ENCODE results near the gene KLHL29. TPM values are rescaled to one million over a fixed set of nuclear protein-coding genes. Genes with fewer than 3 reads are reported as not detected.

Gene KLHL29
- total and polyA plus RNA-seq, 4 donors = 0.29 to 2.3 (median 0.68) TPM

GRCh38 chr2:23433282-23433681 is 48.3 kb downstream of the KLHL29 start:
- H3K4me1 ChIP-seq (ENCODE audit: control insufficient read depth in 4 of 4, insufficient read depth in 4 of 4, low read length in 3 of 4) = no peaks in the 10 kb centered on the region
- no peak overlapping the region for H3K9ac ChIP-seq (ENCODE audit: low read depth in 1 of 2, low read length in 2 of 2)
- H3K36me3 ChIP-seq (ENCODE audit: control insufficient read depth in 4 of 4, insufficient read depth in 3 of 4, low read depth in 1 of 4, low read length in 3 of 4) = no peaks in the 10 kb centered on the region
- H3K27ac ChIP-seq (ENCODE audit: low read depth in 1 of 2, low read length in 2 of 2) = no peak overlapping the region
- 84% methylated on average over 6 of the region's 6 CpGs for WGBS
- no peak overlapping the region for H3K4me3 ChIP-seq (ENCODE audit: low read depth in 1 of 3, low read length in 3 of 3)
- H3K9me3 ChIP-seq (ENCODE audit: control insufficient read depth in 4 of 4, low read length in 3 of 4) = peaks cover 0 to 2% (median 0%) of the 10 kb centered on the region in 4 donors
- TF ChIP-seq HNF4A (conservative IDR thresholded peaks at IDR 0.05) (no peak), FOXA2 (IDR thresholded peaks at IDR 0.05) (no peak), JUND (IDR thresholded peaks at IDR 0.05) (no peak), EGR1 (IDR thresholded peaks at IDR 0.05; ENCODE audit: low read depth in 2 of 2) (no peak)
- TF ChIP-seq, protein P1, sequence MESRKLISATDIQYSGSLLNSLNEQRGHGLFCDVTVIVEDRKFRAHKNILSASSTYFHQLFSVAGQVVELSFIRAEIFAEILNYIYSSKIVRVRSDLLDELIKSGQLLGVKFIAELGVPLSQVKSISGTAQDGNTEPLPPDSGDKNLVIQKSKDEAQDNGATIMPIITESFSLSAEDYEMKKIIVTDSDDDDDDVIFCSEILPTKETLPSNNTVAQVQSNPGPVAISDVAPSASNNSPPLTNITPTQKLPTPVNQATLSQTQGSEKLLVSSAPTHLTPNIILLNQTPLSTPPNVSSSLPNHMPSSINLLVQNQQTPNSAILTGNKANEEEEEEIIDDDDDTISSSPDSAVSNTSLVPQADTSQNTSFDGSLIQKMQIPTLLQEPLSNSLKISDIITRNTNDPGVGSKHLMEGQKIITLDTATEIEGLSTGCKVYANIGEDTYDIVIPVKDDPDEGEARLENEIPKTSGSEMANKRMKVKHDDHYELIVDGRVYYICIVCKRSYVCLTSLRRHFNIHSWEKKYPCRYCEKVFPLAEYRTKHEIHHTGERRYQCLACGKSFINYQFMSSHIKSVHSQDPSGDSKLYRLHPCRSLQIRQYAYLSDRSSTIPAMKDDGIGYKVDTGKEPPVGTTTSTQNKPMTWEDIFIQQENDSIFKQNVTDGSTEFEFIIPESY (IDR thresholded peaks at IDR 0.05) = no peak
- TF ChIP-seq, protein P2, sequence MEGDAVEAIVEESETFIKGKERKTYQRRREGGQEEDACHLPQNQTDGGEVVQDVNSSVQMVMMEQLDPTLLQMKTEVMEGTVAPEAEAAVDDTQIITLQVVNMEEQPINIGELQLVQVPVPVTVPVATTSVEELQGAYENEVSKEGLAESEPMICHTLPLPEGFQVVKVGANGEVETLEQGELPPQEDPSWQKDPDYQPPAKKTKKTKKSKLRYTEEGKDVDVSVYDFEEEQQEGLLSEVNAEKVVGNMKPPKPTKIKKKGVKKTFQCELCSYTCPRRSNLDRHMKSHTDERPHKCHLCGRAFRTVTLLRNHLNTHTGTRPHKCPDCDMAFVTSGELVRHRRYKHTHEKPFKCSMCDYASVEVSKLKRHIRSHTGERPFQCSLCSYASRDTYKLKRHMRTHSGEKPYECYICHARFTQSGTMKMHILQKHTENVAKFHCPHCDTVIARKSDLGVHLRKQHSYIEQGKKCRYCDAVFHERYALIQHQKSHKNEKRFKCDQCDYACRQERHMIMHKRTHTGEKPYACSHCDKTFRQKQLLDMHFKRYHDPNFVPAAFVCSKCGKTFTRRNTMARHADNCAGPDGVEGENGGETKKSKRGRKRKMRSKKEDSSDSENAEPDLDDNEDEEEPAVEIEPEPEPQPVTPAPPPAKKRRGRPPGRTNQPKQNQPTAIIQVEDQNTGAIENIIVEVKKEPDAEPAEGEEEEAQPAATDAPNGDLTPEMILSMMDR (IDR thresholded peaks at IDR 0.05; ENCODE audit: low read depth, low read length, missing input control) = no peak
- DNase-seq (ENCODE audit: low spot score) = no peak
- H3K27me3 ChIP-seq (ENCODE audit: control insufficient read depth in 4 of 4, insufficient read depth in 4 of 4, low read length in 3 of 4) = no peaks in the 10 kb centered on the region

GRCh38 chr2:23434721-23435121 is 49.7 kb downstream of the KLHL29 start:
- Histone ChIP-seq H3K27ac (ENCODE audit: low read depth in 1 of 2, low read length in 2 of 2) (no peak overlapping the region), H3K27me3 (ENCODE audit: control insufficient read depth in 4 of 4, insufficient read depth in 4 of 4, low read length in 3 of 4) (no peaks in the 10 kb centered on the region), H3K4me1 (ENCODE audit: control insufficient read depth in 4 of 4, insufficient read depth in 4 of 4, low read length in 3 of 4) (no peaks in the 10 kb centered on the region), H3K36me3 (ENCODE audit: control insufficient read depth in 4 of 4, insufficient read depth in 3 of 4, low read depth in 1 of 4, low read length in 3 of 4) (no peaks in the 10 kb centered on the region), H3K4me3 (ENCODE audit: low read depth in 1 of 3, low read length in 3 of 3) (no peak overlapping the region), H3K9me3 (ENCODE audit: control insufficient read depth in 4 of 4, low read length in 3 of 4) (peaks cover 0 to 2% (median 0%) of the 10 kb centered on the region in 4 donors), H3K9ac (ENCODE audit: low read depth in 1 of 2, low read length in 2 of 2) (no peak overlapping the region)
- 75% methylated on average over 6 of the region's 6 CpGs for WGBS
- no peak for TF ChIP-seq RXRA (IDR thresholded peaks at IDR 0.05)
- TF ChIP-seq, protein P2 (IDR thresholded peaks at IDR 0.05; ENCODE audit: low read depth, low read length, missing input control) = no peak
- TF ChIP-seq SP1 (IDR thresholded peaks at IDR 0.05) = no peak
- no peak for TF ChIP-seq HNF4A (conservative IDR thresholded peaks at IDR 0.05)
- TF ChIP-seq, protein P3, sequence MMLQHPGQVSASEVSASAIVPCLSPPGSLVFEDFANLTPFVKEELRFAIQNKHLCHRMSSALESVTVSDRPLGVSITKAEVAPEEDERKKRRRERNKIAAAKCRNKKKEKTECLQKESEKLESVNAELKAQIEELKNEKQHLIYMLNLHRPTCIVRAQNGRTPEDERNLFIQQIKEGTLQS (IDR thresholded peaks at IDR 0.05) = no peak
- no peak for DNase-seq (ENCODE audit: low spot score)

GRCh38 chr2:23435250-23436035 is 50.5 kb downstream of the KLHL29 start:
- TF ChIP-seq FOXA2 (IDR thresholded peaks at IDR 0.05) (no peak), GABPA (IDR thresholded peaks at IDR 0.05 in 1 of 2, conservative IDR thresholded peaks at IDR 0.05 in 1 of 2) (no peak), JUND (IDR thresholded peaks at IDR 0.05) (no peak), YY1 (IDR thresholded peaks at IDR 0.05) (no peak), NR2F2 (IDR thresholded peaks at IDR 0.05) (no peak)
- TF ChIP-seq, protein P1 (IDR thresholded peaks at IDR 0.05) = no peak
- WGBS = 90% methylated on average over 9 of the region's 9 CpGs
- Histone ChIP-seq H3K4me3 (ENCODE audit: low read depth in 1 of 3, low read length in 3 of 3) (no peak overlapping the region), H3K36me3 (ENCODE audit: control insufficient read depth in 4 of 4, insufficient read depth in 3 of 4, low read depth in 1 of 4, low read length in 3 of 4) (no peaks in the 10 kb centered on the region), H3K27ac (ENCODE audit: low read depth in 1 of 2, low read length in 2 of 2) (no peak overlapping the region), H3K4me1 (ENCODE audit: control insufficient read depth in 4 of 4, insufficient read depth in 4 of 4, low read length in 3 of 4) (no peaks in the 10 kb centered on the region), H3K9me3 (ENCODE audit: control insufficient read depth in 4 of 4, low read length in 3 of 4) (peaks cover 0 to 2% (median 0%) of the 10 kb centered on the region in 4 donors), H3K9ac (ENCODE audit: low read depth in 1 of 2, low read length in 2 of 2) (no peak overlapping the region), H3K27me3 (ENCODE audit: control insufficient read depth in 4 of 4, insufficient read depth in 4 of 4, low read length in 3 of 4) (no peaks in the 10 kb centered on the region)
- DNase-seq (ENCODE audit: low spot score) = no peak

All from liver (tissue), 9 donors.